Hematopoietic multipotent progenitor cell treated with erythropoietin and hydrocortisone succinate and interleukin-3 and kit ligand, for 8 days (in vitro differentiated cells): ENCODE data around the gene SPINK4.
A peak's percentile ranks its signal among the peaks of the same experiment; 100 is the strongest.

Experiments used
- DNase-seq: peaks from one replicate; pipeline ENCODE4 v3.0.0-alpha.2; 2015

SPINK4 gene, protein sequence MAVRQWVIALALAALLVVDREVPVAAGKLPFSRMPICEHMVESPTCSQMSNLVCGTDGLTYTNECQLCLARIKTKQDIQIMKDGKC

DNA sequence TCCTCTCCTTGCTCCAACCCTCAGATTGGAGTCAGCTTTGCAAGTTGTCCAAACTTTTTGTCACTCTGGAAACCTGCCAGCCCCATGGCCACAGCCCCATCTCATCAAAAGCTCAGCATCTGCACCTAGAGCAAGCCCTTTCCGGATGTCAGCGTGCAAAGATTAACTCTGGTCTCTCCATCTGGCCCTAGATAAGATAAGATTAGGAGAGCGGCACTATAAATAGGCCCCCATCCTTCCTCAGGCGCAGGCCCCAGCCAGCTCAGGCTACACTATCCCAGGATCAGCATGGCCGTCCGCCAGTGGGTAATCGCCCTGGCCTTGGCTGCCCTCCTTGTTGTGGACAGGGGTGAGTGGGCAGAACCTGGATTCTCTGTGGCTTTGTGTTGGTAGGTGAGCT is at the start of gene SPINK4:
Gene SPINK4 (plus strand): TSS at position 247 of the 400 bp plus-strand sequence. CDS start 42 bp downstream, at position 289.
- peak; percentile 86 for DNase-seq

DNA sequence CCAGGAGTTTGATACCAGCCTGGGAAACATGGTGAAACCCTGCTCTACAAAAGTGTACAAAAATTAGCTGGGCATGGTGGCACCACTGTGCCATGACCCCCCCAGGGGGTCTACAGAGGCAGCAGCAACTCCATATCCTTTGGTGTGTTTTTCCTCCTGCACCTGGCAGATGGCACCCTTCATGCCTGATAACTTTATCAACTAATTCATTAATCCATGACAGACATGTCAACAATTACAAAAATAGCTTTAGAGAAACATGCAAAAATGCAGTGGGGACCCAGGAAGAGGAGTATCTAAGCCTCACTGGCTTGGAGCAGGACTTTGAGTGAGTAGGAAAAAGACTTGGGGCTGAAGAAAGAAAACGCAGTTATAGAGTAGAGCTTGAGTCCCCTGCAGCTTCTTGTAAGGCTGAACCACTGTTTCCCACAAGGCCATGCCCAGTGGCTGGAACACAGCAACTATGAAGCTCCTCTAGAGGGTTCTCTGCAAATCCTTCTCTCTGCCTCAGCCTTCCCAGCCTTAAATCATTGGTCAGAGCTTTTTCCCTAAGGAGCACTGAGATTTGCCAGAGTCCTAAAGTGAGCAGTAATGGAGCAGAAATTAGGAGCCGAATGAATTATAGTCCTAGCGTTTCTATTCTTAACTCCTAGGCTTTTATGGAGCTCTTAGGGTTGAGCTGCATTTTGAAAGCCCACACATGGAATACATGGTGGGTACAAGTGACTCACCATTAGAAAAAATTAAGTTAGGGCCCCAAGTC is 47.3 kb upstream of the SPINK4 start:
- DNase-seq, result no peak

DNA sequence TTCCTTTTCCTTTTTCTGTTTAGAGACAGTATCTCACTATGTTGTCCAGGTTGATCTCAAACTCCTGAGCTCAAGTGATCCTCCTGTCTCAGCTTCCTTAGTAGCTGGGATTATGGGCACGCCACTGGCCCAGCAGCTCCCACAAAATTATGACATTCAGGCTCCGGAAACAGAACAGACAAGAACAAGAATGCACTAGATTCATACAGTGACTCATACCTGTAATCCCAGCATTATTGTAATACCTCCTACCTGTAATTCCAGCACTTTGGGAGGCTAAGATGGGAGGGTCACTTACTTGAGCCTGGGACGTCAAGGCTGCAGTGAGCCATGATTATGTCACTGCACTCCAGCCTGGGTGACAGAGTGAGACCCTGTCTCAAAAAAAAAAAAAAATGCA is 46.1 kb upstream of the SPINK4 start:
- no peak for DNase-seq

DNA sequence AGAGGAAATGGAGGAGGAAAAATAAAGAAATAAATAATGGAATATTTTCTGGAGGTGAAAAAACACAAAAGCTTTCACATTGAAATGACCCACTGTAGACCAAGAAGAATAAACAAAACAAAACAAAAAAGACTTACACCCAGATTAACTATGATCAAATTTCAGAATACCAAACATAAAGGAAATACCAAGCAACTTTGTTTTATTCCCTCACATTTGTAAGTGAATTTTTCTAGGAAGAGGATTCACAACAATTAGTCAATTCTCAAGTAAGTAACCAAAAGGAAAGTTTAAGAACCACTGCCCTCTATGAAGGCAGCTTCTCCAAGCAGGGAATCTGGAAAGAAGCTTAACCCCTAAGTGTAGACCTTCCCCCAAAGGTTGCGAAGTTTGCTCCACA is 43.2 kb upstream of the SPINK4 start:
- no peak for DNase-seq

DNA sequence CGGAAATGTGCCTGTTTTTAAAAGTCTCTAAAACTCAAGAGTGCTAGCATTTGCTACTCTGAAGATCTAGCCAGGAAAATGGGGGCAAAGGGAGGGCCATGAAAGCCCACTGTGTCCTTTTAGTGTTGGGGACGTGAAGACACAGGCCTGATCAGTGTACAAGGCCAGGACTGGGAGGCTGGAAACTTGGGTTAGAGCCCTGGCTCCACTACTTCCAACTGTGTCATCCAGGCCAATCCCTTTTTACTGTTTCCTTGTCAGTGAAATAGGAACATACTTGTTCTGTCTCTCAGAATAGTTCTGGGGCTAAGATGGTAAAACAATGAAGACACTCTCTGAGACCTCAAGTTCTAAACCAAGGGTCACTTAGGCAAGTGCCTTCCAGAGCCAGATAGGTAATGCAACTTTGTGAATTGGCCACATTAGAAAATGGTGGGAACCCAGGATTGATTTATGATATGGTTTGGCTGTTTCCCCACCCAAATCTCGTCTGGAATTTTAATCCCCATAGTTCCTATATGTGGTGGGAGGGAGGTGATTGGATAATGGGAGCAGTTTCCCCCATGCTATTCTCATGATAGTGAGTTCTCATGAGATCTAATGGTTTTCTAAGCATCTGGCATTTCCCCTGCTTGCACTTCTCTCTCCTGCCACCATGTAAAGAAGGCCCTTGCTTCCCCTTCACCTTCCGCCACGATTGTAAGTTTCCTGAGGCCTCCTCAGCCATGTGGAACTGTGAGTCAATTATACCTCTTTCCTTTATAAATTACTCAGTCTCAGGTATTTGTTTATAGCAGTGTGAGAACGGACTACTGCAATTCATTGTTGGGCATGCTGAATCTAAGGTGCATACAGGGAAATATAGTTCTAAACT is 42.5 kb upstream of the SPINK4 start:
- no peak for DNase-seq

DNA sequence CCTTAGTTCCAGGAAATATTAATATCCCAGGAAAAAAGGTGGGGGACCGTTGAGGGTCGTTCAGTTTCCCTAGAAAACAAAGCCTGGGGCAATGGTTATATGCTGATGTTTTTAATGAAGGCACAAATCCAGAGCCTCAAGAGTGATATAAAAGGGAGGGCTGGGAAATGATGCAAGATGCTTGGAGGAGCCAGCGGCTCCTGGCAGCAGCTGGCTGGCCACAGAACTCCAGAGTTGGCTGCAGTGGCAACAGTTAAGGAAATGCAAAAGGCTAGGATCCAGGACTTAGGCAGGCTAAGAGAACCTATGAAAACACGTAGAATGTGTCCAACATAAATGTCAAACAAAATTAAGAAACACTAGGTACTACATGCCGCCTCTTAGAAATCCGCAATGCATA is 41.8 kb upstream of the SPINK4 start:
- no peak for DNase-seq

DNA sequence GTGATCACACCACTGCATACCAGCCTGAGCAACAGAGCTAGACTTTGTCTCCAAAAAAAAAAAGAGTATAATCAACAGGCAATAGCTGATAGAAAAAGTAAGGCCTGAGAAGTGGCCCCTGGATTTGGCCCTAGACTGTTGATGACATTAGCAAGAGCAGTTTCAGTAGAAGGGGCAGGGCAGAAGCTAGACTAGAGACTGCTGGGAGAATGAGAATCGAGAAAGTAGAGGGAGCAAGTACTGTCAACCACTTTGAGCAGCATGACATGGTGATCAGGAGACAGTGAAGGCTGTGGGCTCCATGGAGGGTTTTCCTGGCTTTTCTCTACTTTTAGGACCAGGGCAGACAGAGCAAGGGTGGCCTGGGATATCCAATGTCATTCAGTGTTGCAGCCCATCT is 37.9 kb upstream of the SPINK4 start:
- no peak for DNase-seq

DNA sequence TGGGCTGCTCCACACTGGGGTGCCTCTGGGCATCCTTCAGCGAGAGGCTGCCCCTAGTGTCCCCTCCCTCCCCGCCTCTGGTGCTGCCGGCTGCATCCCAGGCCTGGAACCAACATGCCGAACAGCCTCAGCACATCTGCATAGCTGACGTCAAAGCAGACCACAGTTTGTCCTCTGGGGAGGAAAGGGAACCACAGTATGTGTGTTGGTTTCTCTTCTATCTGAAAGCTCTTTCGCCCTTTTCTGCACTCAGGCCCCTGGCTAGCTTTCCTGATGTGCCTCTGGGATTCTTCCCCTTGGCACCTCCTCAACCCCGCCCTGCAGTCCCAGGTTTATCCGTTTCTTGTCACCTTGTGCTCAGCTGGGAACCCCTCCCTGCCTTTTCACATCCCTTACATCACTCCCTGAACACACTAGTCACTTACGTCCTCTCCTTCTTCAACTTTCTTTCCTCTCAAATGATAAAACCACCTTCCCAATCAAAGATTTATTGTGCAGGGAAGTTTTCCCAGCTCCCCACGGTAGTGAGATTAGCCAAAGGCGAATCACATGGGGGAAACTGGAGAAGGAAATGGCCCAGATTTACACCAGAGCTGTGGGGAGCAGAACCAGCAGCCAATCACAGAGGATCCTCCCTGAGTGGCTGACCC is 37.3 kb upstream of the SPINK4 start:
- DNase-seq, result no peak

DNA sequence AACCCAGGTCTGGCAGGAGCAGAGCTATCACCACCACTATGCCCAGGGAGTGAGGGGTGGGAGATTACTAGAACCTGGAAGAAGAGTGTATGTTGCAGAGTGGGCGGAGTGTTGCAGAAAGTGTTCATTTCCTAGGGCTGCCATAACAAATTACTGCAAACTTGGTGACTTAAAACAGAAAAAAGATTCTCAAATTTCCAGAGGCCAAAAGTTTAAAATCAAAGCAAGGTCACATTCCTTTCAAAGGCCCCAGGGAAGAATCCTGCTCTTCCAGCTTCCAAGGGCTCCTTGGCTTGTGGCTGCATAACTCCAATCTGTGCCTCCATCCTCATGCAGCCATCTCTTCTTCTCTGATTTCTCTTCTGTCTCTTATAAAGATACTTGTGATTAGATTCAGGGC is 30.6 kb upstream of the SPINK4 start:
- DNase-seq, result no peak

DNA sequence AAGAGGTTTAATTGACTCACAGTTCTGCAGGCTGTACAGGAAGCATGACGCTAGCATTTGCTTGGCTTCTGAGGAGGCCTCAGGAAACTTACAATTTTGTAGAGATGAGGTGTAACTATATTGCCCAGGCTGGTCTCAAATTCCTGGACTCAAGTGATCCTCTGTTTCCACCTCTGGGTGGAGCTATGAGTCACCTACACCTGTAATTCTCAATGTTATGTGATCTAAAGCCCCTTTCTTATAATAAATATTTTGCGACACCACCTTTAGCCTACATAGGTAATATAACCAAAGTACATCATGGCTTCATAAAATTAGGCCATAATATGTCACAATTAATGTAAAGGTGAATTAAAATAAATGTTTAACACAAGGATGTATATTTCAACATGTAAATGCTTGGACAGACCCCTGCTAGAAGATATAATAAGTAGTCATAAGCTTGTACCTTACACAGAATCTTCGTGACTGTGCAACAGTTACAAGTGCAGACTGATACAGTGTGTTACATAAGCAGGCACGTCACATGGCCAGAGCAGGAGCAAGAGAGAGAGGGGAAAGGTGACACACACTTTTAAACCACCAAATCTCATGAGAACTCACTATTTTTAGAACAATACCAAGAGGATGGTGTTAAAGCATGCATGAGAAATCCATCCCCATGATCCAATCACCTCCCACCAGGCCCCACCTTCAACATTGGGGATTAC is 29.8 kb upstream of the SPINK4 start:
- DNase-seq, result no peak

DNA sequence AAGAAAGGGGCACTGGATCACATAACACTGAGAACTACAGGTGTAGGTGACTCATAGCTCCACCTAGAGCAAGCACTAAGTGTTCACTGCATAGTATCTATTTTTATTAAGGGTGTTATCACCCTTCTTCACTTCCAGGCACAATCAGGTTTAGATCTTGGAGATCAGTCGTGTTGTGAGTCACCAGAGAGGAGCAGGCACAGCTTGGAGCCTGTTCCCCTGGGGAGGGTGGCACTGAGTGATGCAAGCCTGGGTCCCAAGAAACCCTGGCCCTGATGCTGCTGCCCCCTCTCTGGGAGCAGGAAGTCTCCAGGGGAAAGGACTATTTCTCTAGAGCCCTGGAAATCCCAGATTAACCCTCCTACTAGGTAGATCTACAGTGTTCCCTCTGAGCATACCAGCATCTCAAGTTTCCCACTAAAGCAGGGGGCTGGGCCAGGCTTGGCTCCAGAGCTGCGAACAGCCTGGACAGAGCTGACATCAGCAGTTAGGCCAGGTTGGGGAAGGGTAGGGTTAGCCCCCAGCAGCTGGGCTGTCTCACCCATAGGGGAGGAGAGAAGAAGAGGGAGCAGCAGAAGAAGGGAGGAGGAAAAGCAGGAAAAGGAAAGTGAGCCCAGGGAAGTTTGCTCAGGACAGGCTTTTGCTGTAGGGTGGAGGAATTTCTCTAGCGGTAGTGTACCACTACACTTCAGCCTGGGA is 28.1 kb upstream of the SPINK4 start:
- no peak for DNase-seq

DNA sequence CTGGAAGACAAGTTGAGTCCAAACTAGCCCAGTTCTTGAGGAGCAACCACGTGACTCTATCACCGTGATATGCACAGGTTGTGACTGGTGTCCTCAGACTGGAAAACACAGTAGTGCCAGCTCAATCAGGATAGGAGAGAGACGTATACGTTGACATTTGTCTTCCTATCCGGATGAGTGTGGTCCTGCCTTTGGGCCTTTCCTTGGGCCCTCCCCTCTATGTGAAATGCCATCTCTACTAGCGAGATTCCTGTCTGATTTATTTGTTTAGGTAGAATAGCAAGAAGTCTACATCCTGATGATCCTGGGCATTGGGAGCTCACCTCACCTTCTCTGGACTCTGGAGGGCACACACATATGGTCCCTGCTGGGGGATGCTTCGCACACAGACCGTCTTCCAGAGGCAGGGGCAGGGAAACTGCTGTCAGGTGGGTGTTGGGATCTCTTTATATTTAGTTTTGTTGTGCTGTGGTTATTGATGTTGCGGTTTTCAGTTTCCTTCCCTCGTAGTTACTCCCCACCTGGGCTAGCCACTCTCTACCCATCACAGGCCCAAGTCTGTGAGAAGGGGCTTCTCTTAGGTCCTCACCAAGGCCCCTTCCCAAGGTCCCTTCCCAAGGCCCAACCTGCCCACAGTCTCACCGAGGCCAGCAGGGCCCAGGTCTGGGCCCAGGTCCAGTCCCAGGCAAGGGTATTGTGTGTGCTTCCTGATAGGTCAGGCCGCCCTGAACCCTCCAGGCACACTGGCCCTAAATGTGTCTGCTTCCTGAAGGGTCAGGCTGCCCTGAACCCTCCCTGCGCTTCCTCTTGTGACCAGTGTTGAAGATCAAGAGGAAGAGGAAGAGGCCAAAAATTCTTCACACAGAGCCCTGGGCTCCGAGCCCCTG is 19.0 kb upstream of the SPINK4 start:
- no peak for DNase-seq

DNA sequence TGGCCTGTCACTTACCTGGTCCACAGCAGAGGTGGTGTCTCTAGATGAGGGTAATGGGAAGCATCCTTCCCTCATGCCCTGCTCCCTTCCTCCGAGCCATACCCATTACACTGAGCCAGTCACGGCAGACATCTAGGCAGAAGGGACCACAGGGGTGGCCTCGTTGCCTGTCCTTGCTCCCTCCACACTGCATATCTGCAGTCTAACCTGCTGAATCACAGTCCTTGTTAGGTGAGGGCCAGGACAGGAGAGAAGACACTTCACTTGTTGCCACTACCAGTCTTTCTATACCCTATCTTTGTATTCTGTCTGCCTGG is 18.4 kb upstream of the SPINK4 start:
- no peak for DNase-seq

DNA sequence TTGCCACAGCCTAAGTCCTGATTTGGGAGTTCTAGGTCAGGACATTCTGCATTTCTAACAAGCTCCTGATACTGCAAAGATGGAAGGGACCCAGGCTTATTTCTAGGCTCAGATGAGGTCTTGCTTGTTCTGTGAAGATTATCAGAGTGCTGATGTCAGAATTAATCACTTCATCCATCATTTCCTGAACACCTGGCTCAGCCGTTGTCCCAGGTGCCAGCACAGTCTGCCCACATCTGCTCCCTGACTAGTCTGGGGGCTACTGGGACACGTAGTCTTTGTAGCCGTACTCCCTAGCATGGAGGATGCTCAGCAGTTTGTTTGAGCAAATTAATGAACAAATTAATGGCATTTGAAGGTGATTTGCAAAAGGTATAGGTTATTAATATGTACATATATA is 17.9 kb upstream of the SPINK4 start:
- DNase-seq, result no peak

DNA sequence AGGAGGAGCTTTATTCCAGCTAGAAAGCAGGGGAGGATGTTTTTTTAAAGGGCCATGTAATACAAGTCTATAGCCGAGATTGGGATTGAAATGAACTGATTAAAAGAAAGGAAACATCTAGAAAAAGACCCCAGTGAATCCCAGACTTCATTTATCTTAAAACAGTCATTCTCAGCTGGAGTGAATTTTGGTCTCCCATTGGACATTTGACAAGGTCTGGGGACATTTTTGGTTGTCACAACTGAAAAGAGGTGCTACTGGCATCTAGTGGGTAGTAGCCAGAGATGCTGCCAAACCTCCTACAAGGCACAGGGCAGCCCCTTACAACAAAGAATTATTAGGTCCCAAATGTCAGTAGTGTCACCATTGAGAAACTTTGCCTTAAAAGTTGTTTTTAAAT is 16.3 kb upstream of the SPINK4 start:
- DNase-seq, result no peak

DNA sequence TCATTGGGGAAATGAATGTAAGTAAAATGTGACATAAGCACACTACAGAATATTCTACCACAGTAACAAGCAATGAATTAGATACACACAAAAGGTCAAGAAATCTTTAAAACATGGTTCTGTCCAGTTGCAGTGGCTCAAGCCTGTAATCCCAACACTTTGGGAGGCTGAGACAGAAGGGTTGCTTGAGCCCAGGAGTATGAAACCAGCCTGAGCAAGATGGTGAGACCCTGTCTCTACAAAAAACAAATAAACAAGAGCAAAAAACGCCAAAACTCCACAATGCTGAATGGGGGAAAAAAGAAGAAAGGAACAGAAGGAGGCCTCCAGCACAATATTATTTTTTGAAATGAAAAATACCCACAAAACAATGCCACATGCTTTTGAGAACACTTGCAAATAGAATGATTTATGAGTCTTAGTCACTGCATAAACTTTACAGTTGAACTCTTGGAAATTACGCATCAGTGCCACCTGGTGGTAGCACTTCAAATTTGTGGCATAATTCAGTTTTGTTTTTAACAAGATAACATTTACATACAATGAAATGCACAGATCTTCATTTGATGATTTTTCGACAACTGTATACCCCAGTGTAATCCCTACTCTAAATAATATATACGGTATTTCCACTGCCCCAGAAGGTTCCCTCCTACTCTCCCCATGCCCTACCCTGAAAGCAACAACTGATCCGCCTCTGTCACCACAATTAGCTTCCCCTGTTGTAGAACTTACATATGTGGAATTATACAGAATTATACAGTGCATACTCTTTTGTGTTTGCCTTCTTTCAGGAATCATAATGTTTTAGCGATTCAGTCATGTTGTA is 14.4 kb upstream of the SPINK4 start:
- DNase-seq, result peak; percentile 81

DNA sequence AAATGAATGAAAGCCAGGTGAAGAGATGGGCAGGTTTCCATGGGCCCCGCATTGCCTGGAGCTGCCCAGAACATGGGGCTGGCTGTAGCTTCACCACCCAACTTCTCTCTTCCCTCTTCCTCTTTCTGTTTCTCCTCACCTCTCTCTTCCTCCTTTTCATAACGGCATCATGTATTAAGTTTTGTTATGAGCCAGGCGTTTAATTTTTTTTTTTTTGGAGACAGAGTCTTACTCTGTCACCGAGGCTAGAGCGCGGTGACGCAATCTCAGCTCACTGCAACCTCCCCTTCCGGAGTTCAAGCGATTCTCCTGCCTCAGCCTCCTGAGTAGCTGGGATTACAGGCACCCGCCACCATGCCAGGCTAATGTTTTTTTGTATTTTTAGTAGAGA is 13.0 kb upstream of the SPINK4 start:
- peak; percentile 10 for DNase-seq

DNA sequence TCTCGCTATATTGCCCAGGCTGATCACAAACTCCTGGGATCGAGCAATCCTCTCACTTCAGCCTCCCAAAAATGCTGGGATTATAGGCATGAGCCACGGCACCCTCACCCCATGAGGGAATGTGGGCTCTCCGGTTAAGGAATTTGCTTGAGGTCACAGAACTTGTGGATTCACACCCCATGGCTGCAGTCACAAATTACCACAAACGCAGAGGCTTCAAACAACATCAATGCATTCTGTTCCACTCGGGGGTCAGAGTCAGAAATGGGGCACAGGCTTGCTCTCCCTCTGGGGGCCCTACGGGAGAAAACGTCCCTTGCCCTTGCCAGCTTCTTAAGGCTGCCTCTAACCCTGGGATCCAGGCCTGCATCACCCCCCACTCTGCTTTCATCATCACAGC is 12.2 kb upstream of the SPINK4 start:
- no peak for DNase-seq

DNA sequence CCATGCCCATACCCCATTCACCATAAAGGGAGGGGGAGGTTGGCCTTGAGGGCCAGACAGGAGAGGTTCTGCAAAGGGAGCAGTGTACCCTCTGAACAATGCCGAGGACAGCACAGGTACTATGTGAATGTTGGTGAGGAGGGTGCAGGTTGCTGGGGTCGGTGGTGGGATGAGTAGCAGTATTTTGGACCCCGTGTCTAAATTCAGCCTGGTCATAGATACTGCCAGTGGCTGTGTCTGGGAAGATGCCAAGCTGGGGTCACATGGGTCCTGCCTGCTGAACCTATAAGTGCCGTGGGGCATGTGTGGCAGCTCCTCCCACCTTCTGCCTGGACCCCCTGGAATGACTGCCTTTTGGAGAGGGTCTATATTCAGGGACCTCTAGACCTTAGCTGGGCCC is 11.4 kb upstream of the SPINK4 start:
- DNase-seq, result no peak

DNA sequence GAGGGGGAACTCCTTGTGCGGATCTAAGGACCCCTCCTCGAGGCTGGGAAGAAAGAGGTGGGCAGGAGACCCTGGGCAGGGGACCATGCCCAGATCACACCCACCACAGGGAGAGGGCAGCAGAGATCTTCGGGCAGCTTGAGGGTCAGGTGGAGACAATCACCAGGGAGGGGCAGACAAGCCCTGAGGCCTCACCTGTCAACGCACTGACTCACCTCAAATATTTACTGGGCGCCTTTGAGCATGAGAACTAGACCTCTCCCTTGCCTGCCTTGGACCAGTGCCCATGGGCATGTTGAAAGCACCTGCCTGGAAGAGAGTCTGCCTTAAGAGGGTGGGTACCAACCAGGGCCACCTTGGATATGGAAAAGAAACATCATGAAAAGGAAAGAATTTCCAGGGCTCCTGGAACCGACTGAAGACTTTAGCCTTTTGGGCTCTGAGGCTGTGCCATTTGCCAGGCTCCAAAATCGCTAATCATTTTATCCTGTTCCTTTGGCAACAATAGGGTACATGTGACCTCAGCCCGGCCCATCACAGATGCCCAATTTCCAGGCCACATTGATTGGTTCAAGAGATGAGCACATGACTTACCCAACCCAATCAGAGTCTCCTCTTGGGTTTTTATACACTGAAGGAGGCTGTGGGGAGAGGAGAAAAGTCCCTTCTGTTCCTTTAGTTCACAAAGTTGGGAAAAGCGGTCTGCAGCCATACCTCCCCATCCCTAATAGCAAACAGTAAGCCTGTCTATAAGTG is 10.4 kb upstream of the SPINK4 start:
- no peak for DNase-seq
